ENCODE data around the gene SHLD1.

SHLD1 gene

GRCh38 chr20:5770231-5770986, 20.2 kb downstream of the SHLD1 start:
- no peaks in the 10 kb centered on the region for H3K9me3 Mint-ChIP-seq
- peaks cover 22% of the 10 kb centered on the region for H3K36me3 Mint-ChIP-seq (ENCODE audit: low read depth)
- H3K4me1 Mint-ChIP-seq = no peaks in the 10 kb centered on the region
- H3K27me3 Mint-ChIP-seq (ENCODE audit: low read depth, poor library complexity) = no peaks in the 10 kb centered on the region
- no peak overlapping the region for H3K27ac Mint-ChIP-seq
- no peak for TF ChIP-seq CTCF (IDR thresholded peaks at IDR 0.05)
- DNase-seq = no peak
- H3K4me3 Mint-ChIP-seq = no peak overlapping the region

GRCh38 chr20:5770987-5771318, 20.8 kb downstream of the SHLD1 start:
- Mint-ChIP-seq H3K27me3 (ENCODE audit: low read depth, poor library complexity) (no peaks in the 10 kb centered on the region), H3K9me3 (no peaks in the 10 kb centered on the region), H3K4me3 (no peak overlapping the region), H3K27ac (no peak overlapping the region), H3K4me1 (no peaks in the 10 kb centered on the region), H3K36me3 (ENCODE audit: low read depth) (peaks cover 23% of the 10 kb centered on the region)
- no peak for TF ChIP-seq CTCF (IDR thresholded peaks at IDR 0.05)
- DNase-seq = no peak

- Mint-ChIP-seq H3K27ac (no peak overlapping the region), H3K4me1 (no peaks in the 10 kb centered on the region), H3K27me3 (ENCODE audit: low read depth, poor library complexity) (no peaks in the 10 kb centered on the region), H3K36me3 (ENCODE audit: low read depth) (peaks cover 32% of the 10 kb centered on the region), H3K4me3 (no peak overlapping the region), H3K9me3 (no peaks in the 10 kb centered on the region)
- DNase-seq = no peak
- TF ChIP-seq CTCF (IDR thresholded peaks at IDR 0.05) = no peak
Measured at GRCh38 chr20:5772704-5773103, 22.5 kb downstream of the SHLD1 start.

- no peak overlapping the region for H3K27ac Mint-ChIP-seq
- no peak for TF ChIP-seq CTCF (IDR thresholded peaks at IDR 0.05)
- H3K9me3 Mint-ChIP-seq = no peaks in the 10 kb centered on the region
- no peaks in the 10 kb centered on the region for H3K4me1 Mint-ChIP-seq
- H3K27me3 Mint-ChIP-seq (ENCODE audit: low read depth, poor library complexity) = no peaks in the 10 kb centered on the region
- no peak for DNase-seq
- no peak overlapping the region for H3K4me3 Mint-ChIP-seq
- peaks cover 34% of the 10 kb centered on the region for H3K36me3 Mint-ChIP-seq (ENCODE audit: low read depth)
Measured at GRCh38 chr20:5773589-5773988, 23.4 kb downstream of the SHLD1 start.

GRCh38 chr20:5776077-5776476, 25.9 kb downstream of the SHLD1 start:
- Mint-ChIP-seq H3K27me3 (ENCODE audit: low read depth, poor library complexity) (no peaks in the 10 kb centered on the region), H3K27ac (no peak overlapping the region), H3K4me1 (no peaks in the 10 kb centered on the region), H3K4me3 (no peak overlapping the region), H3K36me3 (ENCODE audit: low read depth) (peaks cover 39% of the 10 kb centered on the region), H3K9me3 (no peaks in the 10 kb centered on the region)
- no peak for TF ChIP-seq CTCF (IDR thresholded peaks at IDR 0.05)
- no peak for DNase-seq

Data from nephron progenitor cell (in vitro differentiated cells).